A204.1 (cell line): Measurements from ENCODE around the gene DOCK1.

ENCODE experiments used
- FAIRE-seq: peaks from 2 replicates; lab custom pipeline; 2012; peaks lifted over from hg19 to GRCh38; lab: Jason Lieb, UNC

The DOCK1 gene

DNA sequence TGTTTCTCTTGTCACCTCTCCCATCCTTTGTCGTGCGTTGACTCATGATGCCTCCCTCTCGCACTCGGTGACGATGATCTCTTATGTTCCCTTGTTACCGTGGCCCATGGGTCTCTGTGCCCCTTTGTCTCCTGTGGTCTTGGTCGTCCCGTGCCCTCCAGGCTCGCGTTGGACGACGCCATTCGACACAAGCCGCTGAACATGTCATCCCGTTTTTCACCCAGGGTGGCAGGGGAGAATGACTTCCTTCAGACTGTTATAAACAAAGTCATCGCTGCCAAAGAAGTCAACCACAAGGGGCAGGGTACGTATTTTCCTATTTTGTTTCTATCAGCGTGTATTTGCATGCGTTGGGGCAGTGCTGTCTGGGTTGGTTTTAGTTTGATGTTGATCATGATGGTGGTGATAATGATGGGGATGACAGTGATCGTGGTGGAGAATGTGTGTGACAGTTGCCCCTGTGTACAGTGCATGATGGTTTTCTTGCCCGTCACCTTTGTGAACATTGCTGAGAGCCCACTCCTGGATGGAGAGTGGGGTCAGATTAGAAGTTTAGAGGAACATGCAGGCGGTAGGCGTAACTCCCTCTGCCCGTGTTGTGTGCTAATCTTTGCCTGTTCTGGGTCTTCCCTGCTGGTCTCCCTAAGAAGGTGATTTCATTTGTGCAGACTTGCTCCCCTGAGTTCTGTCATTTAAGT, 107.0 kb downstream of the DOCK1 start:
- no peak for FAIRE-seq

DNA sequence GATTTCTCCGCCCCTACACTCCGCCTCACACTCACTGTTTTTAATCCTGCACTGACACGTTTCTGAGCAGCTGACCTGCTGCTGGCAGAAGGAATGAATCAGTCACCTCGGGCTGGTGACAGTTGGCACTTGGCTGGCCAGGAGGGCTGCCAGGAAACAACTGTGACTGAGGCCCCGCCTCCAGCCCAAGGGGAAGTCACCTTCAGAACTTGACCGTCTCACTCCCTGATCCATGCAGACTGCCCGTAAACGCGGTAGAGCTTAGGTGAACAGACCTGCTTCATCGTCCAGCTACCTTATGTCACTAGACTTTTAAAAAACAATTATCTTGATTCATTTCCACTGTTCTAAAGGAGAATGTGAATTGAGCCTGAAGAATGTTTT, 107.5 kb downstream of the DOCK1 start:
- FAIRE-seq = no peak

DNA sequence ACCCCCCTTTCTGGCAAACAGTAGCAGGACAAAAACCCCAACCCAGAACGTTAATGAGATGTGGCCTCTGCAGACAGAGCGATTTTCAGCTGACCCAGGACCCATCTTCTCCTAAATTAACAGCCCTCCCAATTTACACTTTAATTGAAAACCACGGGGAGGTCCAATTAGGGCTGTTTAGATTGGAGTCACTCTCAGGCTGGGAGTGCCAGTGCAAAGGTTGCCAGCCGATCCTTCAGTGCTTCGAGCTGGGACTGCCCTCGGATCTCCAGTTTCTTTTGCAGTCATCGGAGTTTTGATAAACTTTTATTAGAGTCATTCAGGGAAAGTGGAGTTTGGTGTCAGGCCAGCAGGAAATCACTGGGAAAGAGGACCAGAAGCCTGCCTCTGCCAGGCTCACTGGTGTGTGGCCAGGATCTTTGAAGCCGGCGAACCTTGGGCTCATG, 108.0 kb downstream of the DOCK1 start:
- FAIRE-seq = no peak

DNA sequence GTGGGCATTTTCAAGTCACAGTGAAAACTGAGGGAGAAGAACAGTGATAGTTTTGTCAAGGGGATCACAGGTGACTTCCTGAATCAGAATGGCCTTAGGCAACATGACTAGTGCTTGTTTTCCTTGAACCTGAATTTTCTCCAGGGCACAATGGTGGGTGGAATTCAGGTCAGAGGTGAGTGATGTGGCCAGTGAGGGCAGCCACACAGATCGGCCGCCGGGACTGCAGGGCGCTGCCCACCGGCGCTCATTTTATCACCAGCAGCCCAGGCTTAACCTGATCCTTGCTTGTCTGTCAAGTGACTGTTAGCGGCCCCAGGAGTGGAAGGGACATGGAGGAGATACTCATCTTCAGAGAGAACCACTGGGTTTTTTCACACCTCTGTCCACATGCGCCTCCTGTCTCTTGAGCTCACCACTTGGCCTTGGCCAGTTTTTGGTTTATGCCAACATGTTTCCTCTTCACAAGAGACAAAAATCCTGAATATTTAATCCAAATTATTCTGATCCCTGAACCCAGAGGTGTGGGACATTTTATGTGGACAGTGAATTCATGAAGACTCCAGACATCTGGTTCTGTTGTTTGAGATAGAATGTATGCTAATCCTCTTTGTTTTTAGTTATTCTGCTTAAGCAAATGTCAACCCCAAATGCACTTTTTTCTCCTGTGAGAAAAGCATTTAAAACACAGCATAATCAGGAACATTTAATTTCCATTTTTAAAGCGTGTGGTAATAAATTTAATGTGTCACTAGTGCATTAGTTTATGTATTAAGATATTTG, 108.7 kb downstream of the DOCK1 start:
- no peak for FAIRE-seq

DNA sequence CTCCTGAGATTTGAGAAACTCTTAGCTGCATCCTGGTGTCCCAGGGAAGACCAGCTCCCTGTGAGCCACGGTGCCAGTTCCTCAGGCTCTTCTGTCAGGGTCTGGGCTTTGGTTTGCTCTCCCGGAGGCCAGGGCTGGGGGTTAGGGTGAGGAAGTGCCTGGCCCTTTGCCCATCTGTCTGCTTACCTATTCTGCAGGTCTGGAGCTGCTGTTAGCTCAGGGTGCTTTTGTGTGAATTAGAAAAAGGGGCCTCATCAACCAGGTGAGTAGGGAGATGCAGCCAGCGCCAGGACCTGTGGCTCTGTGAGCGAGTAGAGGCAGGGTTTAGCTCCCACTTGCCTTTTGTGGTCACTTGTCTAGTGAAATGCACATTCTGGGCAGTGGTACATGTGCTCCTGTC, 109.4 kb downstream of the DOCK1 start:
- FAIRE-seq = no peak

DNA sequence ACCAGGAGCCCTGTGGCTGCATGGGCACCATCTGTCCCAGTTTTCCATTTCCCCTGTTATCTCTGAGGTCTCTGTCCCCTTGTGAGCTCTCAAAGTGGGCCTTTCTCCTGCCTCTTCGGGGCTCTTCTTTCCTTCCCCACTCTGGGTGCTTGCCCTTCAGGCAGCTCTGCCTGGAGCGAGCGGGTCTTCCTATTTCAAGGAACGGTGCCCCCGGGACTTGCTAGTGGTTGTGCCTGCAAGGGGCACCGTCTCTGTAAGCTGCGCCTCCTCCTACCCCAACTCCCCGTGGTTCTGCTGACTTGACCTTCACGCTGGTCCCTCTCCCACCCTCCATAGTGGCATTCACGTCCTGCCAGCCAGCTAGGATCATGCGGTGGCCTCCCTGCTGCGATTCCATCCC, 110.1 kb downstream of the DOCK1 start:
- FAIRE-seq = no peak

DNA sequence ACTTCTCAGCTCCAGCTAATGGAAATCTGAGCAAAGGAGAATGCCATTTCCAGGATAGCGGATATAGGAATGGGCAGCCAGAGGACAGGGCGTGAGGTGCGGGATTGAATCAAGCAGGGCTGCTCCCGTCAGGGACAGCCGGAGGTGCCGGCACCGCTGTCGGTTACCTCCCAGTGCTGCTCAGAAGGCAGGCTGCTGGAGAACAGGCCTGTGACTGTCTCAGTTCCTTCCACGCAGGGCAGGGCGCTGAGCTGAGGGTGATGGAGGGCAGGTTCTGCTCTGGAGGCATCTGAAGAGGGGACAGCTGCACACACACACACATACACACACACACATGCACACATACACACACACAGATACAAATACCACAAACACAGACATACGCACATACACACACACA, 111.1 kb downstream of the DOCK1 start:
- FAIRE-seq = no peak

DNA sequence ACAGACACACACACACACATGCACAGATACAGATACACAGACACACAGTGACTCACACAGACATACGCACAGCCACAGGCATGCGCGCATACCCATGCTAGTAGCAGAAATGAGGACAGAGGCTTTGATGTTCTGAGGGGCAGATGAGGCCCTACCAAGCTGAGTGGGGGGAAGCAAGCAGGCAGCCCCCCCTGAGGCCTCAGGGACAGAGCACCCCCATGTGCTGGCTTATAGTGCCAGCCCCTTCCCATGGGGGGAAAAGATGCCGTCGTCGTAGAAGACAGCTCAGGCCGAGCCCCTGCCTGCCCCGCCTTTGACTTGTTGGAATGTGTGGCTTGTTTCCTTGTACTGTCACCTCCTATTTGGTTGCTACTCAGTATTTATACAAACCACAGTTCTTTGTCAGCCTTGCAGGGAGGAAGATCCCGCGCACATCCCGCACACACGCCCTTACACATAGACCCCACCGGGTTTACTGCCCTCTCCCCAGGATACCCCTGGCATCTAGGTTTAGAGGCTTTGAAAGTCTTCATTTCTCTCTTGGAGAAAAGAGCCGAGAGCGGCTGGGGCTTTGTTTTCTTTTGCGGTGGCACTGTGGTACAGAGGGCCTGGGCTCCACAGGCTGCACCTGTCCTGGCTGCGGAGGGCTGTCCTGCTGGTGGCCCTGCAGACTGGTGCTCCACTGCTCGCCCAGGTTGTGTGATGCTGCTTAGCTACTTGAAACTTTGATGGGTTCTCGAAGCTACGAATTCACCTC, 112.5 kb downstream of the DOCK1 start:
- FAIRE-seq = no peak

DNA sequence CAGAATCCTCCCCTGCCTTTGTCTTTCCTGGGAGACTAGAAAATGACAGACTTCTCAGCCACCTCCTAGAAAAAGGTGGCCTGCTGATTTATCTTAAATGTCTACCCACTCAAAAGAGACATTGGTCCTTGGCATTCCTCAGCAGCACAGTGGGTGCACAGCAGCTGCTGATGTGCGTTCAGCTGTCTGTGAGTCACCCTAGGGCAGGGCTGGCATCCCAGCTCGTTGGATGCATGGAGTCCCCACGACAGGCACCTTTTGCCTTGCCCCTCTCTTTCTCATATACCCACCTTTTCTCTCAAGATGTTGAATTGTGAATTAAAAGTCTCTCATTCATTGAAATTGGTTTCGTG, 113.0 kb downstream of the DOCK1 start:
- FAIRE-seq = no peak

DNA sequence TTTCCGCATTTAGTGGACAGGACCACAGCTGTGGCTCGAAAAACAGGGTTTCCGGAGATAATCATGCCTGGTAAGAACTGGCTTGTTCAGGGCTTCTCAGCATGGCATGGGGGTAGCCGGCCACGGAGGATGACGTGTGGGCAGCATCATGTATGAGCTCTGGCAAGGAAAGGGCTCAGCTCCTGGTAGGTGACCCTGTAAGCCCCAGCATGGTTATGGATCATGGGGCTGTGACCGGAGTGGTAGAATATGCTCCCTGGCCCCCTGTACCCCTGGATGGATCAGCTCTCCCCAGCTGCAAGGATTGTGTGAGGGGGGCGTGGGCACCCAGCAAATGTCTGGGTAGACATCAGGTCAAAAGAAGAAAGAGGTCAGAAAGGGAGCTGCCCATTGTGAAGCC, 113.5 kb downstream of the DOCK1 start:
- no peak for FAIRE-seq

DNA sequence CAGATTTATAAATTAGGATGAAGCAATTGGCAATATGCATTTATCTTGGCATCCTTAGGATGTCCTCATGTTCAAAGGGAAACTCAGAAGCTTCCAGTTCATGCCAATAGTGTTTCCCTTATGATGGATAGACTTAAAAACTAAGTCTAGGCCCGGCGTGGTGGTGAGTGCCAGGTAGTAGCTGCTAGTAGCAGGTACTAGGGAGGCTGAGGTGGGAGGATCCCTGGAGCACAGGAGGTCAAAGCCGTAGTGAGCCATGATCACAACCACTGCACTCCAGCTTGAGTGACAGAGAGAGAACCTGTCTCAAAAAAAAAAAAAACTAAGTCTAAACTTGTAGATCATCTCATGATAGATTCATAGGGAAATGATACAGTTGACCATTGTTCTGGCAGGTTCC, 115.0 kb downstream of the DOCK1 start:
- no peak for FAIRE-seq

DNA sequence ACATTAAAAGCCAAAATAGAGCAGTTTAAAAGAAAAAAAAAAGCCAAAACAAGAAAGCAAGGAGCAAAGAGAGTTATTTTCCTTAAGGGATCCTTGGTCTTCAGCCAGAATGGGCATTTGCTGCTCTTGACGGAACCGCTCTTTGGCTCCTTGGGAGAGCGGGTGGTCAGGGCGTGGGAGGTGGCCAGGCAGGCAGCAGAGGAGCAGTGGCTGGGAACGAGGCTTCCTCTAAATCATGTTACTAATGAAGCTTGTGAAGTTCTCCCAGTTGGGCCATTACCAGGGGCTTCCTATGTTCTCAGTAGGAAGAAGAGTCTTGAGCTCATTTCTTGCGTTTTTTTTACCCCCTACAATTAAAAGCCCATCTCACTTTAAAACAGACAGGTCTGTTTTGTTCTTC, 116.6 kb downstream of the DOCK1 start:
- no peak for FAIRE-seq

DNA sequence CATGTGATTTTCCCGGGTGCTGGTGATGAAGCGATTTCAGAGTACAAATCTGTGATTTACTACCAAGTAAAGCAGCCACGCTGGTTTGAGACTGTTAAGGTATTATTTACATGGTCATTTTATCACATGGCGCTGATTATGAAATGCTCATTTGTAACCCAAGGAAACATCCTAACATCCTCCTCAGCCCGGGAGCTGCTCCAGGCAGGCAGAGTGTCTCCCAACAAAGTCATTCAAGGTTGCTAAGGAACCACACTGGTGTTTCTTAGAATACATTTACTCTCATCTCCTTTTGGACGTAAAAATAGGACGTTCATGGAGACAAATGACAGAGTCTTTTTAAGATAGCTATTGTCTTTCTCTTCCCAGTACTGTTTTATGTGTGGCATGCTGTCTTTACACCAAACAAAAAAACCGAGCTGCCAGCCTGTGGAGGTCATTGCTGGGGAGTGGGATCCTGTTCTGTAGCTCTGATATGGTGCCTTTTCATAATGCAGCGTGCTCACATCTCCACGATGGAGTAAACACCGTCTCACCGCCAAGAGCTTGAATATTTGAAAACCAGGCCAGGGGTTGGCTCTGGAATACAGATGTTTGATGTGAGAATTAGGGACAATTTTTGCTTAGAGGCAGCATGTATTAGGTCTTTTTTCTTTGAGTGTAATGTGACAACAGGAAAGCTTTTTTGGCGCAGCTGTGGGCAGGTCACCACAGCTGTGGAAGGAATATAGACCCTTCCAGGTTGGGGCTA, 119.6 kb downstream of the DOCK1 start:
- FAIRE-seq = no peak

DNA sequence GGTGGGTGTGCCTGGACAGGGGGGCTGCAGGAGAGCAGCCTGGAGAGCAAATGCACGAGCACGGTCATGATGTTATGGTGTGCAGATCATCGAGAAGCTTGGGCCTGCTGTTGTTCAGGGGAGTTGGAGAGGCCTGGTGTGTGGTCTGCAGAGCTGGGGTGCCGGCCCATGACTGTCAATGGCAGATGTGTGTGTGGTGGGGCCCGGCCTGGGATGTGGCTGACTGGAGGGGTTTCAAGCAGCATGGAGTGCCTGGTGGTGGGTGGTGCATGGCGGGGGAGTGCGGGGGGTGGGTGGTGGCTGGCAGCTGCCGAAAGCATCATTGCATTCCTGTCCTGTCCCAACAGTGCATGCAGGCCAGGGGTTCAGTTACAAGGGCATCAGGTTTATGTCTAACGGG, 122.6 kb downstream of the DOCK1 start:
- FAIRE-seq = no peak

DNA sequence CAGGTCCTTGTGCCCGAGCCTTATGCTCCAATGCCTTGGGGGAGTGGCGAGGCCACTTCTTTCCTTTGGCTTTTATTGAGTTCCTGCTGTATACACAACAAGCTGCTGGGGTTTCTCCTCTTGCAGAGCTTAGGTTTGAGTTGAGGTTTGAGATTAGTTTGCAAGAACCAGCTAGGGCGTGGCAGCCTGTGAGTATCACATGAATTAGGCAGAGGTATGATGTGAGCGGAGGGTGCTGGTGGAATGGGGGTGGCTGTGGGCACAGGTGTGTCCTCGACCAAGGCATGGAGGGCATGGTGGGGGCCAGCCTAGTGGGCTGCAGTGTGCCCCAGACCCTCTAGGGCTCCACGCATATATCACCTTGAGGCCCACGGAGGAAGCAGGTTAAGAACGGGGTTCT, 123.3 kb downstream of the DOCK1 start:
- FAIRE-seq = no peak

DNA sequence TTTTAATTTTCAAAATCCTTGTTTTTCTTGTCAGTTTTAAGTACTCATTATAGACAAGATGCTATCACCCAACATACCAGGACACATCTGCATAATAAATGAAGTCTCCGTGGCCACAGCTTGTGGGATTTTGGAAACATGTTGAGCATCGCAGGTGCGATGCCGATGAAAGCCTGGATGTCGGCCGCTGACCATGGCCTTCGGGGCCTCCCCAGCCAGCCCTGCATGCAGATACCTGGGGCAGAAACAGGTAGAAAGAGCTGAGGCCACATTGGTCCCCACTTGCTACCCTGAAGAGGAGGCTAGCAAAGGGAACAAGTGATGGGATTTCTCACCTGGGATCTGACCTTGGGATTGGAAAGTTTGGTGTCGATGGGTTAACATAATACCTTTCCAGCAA, 123.8 kb downstream of the DOCK1 start:
- FAIRE-seq = no peak

DNA sequence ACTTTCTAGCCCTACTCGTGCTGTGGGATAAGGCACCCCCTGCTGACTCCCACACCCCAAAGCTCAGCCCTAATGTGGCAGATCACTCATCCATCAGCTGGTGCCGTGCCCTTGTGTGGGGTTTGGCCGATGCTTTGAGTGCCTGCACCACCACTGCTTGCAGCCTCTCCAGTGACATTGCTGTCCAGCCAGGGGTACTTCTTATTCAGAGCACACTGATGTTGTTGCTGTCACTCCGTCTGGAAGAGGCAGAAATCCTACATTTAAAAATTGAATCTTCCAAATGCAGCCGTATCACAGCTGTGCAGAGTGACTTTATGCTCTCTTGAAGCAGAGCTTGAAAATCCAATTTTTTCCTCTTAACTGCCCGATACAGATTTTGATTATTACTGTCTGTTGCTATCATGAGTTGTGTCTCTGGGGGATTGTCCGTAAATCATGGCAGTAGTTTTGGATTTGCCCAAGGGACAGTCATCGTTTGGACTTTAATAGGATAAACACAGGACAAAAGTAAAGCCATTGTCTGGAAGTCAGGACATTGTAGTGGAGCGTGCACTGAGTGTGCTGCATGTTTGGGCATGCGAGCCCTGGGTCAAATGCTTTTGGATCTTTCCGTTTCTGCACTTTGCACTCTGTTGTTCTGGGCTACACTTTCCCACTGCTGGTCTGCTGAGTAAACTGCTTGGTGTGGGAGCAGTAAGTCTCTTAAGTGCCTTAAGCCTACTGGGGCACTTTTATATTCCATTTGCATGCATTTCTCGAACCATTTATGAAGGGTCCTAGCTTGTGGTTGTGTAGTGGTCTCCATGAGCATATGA, 128.2 kb downstream of the DOCK1 start:
- no peak for FAIRE-seq

DNA sequence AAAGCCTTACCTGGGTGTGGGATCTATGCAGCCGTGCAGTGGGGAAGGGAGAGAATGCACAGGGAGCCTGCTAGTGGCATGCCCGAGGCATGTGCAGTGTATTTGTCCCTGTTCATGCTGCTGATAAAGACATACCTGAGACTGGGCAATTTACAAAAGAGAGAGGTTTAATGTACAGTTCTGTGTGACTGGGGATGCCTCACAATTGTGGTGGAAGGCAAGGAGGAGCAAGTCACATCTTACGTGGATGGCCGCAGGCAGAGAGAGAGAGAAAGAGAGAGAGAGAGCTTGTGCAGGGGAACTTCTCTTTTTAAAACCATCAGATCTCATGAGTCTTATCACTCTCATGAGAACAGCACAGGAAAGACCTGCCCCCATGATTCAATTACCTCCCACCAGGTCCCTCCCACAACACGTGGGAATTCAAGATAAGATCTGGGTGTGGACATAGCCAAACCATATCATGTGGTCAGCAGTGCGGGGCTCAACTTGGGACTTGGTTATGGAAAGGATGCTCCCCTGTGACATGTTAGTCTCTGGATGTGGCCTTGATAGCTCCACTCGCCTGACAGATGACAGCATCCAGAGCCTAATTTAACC, 128.9 kb downstream of the DOCK1 start:
- no peak for FAIRE-seq

DNA sequence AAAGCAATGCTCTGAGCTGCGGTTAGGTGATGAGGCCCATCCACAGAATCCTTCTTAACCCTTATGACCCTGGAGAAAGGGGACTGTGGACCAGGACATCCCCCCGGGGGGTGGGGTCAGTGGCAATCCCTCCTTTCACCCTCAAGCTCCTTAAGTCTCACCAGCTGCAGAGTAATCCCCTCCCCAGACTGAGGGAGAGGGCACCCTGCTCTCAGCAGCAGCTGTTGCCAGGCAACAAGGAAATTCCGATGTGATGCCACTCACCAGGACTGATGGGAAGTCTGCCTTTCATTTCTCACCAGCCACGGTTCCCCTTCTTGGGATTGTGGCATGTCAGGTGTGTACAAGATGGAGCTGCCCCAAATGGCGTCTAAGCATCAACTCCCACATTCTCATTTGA, 129.6 kb downstream of the DOCK1 start:
- no peak for FAIRE-seq

DNA sequence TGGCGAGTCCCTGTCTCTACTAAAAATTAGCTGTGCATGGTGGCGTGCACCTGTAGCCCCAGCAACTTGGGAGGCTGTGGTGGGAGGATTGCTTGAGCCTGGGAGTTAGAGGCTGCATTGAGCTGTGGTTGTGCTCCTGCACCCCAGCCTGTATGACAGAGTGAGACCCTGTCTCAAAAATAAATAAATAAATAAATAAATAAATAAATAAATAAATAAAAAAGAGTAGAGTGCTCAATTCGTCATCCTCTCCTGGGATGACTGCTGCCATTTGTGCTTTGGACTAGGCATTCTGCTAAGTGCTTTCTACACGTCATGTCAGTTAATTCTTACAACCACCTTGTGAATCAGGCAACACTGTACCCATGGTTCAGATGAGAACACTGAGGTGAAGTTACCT, 130.6 kb downstream of the DOCK1 start:
- FAIRE-seq = no peak

DNA sequence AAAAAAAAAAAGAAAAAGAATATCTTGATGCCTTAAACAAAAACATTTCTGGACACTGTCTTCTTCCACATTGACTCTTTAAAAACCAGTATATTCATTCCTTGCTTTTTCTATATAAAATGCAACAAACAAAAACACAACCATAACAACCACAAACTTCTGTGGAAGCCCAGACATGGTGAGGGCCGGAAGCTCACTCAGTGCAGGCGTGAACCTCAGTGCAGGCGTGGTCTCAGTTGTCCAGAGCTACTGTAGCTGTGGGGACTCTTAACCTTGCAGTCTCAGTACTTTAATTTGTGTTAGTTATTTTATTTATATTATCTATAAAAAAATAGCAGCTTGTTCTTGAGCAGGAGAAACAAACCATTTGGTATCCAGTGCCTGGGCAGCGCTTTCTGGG, 131.8 kb downstream of the DOCK1 start:
- no peak for FAIRE-seq
